ENCODE data around the gene SH2B3.
"Not testable (repeated sequence)": the region's sequence is repeated elsewhere in the genome, so short reads cannot be mapped to it uniquely, and the experiment has no call there.

DNA sequence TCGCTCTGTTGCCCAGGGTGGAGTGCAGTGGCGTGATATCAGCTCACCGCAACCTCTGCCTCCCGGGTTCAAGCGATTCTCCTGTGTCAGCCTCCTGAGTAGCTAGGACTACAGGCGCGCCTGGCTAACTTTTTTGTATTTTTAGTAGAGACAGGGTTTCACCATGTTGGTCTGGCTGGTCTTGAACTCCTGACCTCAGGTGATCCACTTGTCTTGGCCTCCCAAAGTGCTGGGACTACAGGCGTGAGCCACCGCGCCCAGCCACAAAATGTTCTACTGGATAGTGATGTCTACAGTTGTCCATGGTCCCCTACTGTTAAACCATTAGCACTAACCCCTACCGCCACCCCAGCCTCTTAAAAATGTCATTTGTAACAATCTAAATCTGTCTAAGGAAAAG lies 54.4 kb downstream of the SH2B3 start:
- TF ChIP-seq, protein P1, sequence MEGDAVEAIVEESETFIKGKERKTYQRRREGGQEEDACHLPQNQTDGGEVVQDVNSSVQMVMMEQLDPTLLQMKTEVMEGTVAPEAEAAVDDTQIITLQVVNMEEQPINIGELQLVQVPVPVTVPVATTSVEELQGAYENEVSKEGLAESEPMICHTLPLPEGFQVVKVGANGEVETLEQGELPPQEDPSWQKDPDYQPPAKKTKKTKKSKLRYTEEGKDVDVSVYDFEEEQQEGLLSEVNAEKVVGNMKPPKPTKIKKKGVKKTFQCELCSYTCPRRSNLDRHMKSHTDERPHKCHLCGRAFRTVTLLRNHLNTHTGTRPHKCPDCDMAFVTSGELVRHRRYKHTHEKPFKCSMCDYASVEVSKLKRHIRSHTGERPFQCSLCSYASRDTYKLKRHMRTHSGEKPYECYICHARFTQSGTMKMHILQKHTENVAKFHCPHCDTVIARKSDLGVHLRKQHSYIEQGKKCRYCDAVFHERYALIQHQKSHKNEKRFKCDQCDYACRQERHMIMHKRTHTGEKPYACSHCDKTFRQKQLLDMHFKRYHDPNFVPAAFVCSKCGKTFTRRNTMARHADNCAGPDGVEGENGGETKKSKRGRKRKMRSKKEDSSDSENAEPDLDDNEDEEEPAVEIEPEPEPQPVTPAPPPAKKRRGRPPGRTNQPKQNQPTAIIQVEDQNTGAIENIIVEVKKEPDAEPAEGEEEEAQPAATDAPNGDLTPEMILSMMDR (conservative IDR thresholded peaks at IDR 0.05 in 1 of 2, IDR thresholded peaks at IDR 0.05 in 1 of 2; ENCODE audit: extremely low read depth in 1 of 2, insufficient read depth in 1 of 2, low read depth in 1 of 2, low read length in 2 of 2), result not testable (repeated sequence)
- not testable (repeated sequence) for TF ChIP-seq EZH2 (IDR thresholded peaks at IDR 0.05; ENCODE audit: borderline replicate concordance, low read length)
